Right atrium auricular region (tissue), 2 donors: ENCODE results near the gene TAPBPL. TPM values are rescaled to one million over a fixed set of nuclear protein-coding genes. Genes with fewer than 3 reads are reported as not detected.
A peak's percentile ranks its signal among the peaks of the same experiment; 100 is the strongest.
"Not testable (repeated sequence)": the region's sequence is repeated elsewhere in the genome, so short reads cannot be mapped to it uniquely, and the experiment has no call there.

Experiments used
- DNase-seq: peaks from one replicate; pipeline ENCODE4 v3.0.0-alpha.2; 2019; ENCODE audit warnings: low spot score
- H3K27ac ChIP-seq, 2 donors: fragments of 200-600 bp; sonication (generic); 1 replicate in 1 of 2; 2 replicates in 1 of 2; pipeline ENCODE4 v1.5.1; 2016 to 2019
- H3K27me3 ChIP-seq, 2 donors: fragments of 200-600 bp; sonication (generic); one replicate each; pipeline versions ENCODE4 v1.5.1 to v1.6.0; 2017 to 2019
- H3K36me3 ChIP-seq: fragments of 200-600 bp; sonication (generic); one replicate; pipeline ENCODE4 v1.5.1; 2016
- H3K4me1 ChIP-seq, 2 donors: fragments of 200-600 bp; sonication (generic); one replicate each; pipeline versions ENCODE4 v1.5.1 to v1.6.0; 2017 to 2019
- H3K4me3 ChIP-seq, 2 donors: fragments of 200-600 bp; sonication (generic); 1 replicate in 1 of 2; 2 replicates in 1 of 2; pipeline ENCODE4 v1.5.1; 2017 to 2019; ENCODE audit warnings: mild to moderate bottlenecking in 1 of 2, moderate library complexity in 1 of 2
- H3K9me3 ChIP-seq, 2 donors: fragments of 200-600 bp; sonication (generic); one replicate each; pipeline ENCODE4 v1.5.1; 2019
- total RNA-seq, 2 donors: library from RNA; depleted of rRNA; stranded (reverse); fragments of >200 nt; gene quantifications; one replicate each; pipeline ENCODE4 v1.1.0, GENCODE V29; 2016
- TF ChIP-seq, protein P1 (sequence below), 2 donors: fragments of 200-600 bp; sonication (generic); IDR thresholded peaks; one replicate each; pipeline ENCODE4 v1.5.1; 2019; ENCODE audit warnings: antibody characterized with exemption in 2 of 2

Gene TAPBPL
- total RNA-seq, 2 donors from 2014 or later = 14.5 to 16.9 TPM

DNA sequence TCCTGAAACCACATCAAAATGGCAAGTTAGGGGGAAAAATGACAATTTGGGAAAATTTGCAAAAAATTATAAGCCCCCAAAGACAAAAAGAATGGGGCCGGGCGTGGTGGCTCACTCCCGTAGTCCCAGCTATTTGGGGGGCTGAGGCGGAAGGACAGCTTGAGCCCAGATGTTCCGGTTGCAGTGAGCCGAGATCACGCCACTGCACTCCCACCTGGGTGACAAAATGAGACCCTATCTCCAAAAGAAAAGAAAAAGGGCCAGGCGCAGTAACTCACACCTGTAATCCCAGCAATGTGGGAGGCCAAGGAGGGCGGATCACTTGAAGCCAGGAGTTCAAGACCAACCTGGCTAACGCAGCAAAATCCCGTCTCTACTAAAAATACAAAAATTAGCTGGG, 20.6 kb downstream of the TAPBPL start:
- TF ChIP-seq, protein P1, sequence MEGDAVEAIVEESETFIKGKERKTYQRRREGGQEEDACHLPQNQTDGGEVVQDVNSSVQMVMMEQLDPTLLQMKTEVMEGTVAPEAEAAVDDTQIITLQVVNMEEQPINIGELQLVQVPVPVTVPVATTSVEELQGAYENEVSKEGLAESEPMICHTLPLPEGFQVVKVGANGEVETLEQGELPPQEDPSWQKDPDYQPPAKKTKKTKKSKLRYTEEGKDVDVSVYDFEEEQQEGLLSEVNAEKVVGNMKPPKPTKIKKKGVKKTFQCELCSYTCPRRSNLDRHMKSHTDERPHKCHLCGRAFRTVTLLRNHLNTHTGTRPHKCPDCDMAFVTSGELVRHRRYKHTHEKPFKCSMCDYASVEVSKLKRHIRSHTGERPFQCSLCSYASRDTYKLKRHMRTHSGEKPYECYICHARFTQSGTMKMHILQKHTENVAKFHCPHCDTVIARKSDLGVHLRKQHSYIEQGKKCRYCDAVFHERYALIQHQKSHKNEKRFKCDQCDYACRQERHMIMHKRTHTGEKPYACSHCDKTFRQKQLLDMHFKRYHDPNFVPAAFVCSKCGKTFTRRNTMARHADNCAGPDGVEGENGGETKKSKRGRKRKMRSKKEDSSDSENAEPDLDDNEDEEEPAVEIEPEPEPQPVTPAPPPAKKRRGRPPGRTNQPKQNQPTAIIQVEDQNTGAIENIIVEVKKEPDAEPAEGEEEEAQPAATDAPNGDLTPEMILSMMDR (IDR thresholded peaks at IDR 0.05) = no peak
- Histone ChIP-seq H3K4me3 (no peak overlapping the region), H3K27me3 (no peaks in the 10 kb centered on the region), H3K9me3 (no peaks in the 10 kb centered on the region), H3K4me1 (peaks cover 0 to 22% of the 10 kb centered on the region in 2 donors), H3K36me3 (no peaks in the 10 kb centered on the region), H3K27ac (no peak overlapping the region)
- no peak for DNase-seq

DNA sequence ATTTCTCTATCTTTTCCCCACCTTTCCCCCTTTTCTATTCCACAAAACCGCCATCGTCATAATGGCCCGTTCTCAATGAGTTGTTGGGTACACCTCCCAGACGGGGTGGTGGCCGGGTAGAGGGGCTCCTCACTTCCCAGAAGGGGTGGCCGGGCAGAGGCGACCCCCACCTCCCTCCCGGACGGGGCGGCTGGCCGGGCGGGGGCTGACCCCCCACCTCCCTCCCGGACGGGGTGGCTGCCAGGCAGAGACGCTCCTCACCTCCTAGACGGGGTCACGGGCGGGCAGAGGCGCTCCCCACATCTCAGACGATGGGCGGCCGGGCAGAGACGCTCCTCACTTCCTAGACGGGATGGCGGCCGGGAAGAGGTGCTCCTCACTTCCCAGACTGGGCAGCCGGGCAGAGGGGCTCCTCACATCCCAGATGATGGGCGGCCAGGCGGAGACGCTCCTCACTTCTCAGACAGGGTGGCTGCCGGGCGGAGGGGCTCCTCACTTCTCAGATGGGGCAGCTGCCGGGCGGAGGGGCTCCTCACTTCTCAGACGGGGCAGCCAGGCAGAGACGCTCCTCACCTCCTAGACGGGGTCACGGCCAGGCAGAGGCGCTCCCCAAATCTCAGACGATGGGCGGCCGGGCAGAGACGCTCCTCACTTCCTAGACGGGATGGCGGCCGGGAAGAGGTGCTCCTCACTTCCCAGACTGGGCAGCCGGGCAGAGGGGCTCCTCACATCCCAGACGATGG, 23.6 kb downstream of the TAPBPL start:
- H3K4me3 ChIP-seq, H3K27ac ChIP-seq, H3K4me1 ChIP-seq, H3K36me3 ChIP-seq, H3K27me3 ChIP-seq, DNase-seq, H3K9me3 ChIP-seq: not testable (repeated sequence)

DNA sequence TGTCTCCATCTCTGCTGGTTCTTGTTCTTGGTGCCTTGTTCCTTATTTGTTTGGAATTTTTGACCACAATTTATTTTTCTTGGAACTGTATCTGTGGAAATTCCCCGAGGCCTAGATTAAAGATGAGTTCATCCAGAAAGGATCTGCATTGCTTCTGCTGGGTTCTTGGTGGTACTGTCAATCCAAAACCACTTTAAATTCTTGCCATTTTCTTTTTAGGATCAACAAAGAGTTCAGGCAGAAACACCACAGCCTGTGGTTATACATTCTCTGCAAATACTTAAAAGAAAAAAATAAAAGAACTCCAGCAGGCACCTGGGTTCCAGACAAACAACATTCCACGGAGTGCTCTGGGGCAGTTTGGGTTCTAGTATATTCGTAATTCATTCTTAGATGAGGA, 24.6 kb downstream of the TAPBPL start:
- Histone ChIP-seq H3K4me1 (peaks cover 0 to under 1% of the 10 kb centered on the region in 2 donors), H3K27ac (peak overlapping the region in 1 of 2 donors; percentile 16), H3K27me3 (no peaks in the 10 kb centered on the region), H3K36me3 (no peaks in the 10 kb centered on the region), H3K4me3 (no peak overlapping the region), H3K9me3 (no peaks in the 10 kb centered on the region)
- TF ChIP-seq, protein P1 (IDR thresholded peaks at IDR 0.05) = no peak
- no peak for DNase-seq

DNA sequence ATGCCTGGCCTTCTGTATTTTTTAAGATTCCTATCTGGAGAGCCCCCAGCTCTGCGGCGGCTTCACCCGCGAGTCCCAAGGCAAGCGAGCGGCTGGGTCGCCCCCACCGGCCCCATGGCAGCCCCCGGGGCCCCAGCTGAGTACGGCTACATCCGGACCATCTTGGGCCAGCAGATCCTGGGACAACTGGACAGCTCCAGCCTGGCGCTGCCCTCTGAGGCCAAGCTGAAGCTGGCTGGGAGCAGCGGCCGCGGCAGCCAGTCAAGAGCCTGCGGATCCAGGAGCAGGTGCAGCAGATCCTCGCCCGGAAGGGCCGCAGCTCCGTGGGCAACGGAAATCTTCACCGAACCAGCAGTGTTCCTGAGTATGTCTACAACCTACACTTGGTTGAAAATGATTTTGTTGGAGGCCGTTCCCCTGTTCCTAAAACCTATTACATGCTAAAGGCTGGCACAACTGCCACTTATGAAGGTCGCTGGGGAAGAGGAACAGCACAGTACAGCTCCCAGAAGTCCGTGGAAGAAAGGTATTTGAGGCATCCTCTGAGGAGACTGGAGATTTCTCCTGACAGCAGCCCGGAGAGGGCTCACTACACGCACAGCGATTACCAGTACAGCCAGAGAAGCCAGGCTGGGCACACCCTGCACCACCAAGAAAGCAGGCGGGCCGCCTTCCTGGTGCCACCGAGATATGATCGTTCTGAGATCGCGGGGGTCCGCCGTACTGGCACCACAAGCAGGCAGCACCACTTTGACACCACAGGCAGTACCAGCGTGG, 25.9 kb downstream of the TAPBPL start:
- not testable (repeated sequence) for H3K27ac ChIP-seq, H3K36me3 ChIP-seq, DNase-seq, H3K4me1 ChIP-seq, H3K27me3 ChIP-seq, H3K9me3 ChIP-seq, H3K4me3 ChIP-seq

DNA sequence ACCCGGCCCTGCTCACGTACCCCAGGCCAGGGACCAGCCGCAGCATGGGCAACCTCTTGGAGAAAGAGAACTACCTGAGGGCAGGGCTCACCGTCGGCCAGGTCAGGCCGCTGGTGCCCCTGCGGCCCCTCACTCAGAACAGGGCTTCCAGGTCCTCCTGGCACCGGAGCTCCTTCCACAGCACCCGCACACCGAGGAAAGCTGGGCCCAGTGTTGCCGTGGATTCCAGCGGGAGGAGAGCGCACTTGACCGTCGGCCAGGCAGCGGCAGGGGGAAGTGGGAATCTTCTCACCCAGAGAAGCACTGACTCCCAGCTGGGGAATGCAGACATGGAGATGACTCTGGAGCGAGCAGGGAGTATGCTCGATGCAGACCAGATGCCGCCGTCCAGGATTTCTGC, 26.6 kb downstream of the TAPBPL start:
- no peak for DNase-seq
- no peaks in the 10 kb centered on the region for H3K9me3 ChIP-seq
- no peaks in the 10 kb centered on the region for H3K36me3 ChIP-seq
- no peak overlapping the region for H3K27ac ChIP-seq
- H3K4me3 ChIP-seq = no peak overlapping the region
- no peaks in the 10 kb centered on the region for H3K4me1 ChIP-seq
- H3K27me3 ChIP-seq = no peaks in the 10 kb centered on the region
- TF ChIP-seq, protein P1 (IDR thresholded peaks at IDR 0.05) = no peak

DNA sequence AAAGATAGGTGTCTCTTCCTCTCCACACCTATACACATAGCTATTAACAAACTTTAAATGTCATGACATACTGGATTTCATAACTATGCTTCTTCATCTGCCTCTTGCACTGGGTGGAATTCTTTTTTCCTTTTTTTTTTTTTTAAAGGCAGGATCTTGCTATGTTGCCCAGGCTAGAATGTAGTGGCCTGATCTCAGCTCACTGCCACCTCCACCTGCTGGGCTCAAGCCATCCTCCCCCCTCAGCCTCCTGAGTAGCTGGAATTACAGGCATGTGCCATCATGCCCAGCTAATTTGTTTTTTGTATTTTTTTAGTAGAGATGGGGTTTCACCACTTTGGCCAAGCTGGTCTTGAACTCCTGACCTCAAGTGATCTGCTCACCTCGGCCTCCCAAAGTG, 36.4 kb downstream of the TAPBPL start:
- H3K4me3 ChIP-seq = no peak overlapping the region
- TF ChIP-seq, protein P1 (IDR thresholded peaks at IDR 0.05) = no peak
- DNase-seq = no peak

More for the DNA sequence above, 36.4 kb downstream of the TAPBPL start:
- peaks cover 8% of the 10 kb centered on the region for H3K36me3 ChIP-seq
- peaks cover 0 to 6% of the 10 kb centered on the region in 2 donors for H3K4me1 ChIP-seq
- no peaks in the 10 kb centered on the region for H3K27me3 ChIP-seq
- no peaks in the 10 kb centered on the region for H3K9me3 ChIP-seq
- H3K27ac ChIP-seq = no peak overlapping the region
